GM12873 (cell line): ENCODE measurements around the gene RAB33B.

ENCODE experiments used
- CTCF ChIP-seq: IDR thresholded peaks from 2 replicates; pipeline ENCODE4 v1.5.1; 2012; ENCODE audit warnings: low read depth, mild to moderate bottlenecking, moderate library complexity, low read length, control low read depth; ENCODE audit not compliant: insufficient read depth; ENCODE audit errors: missing control alignments

Gene RAB33B

GRCh38 chr4:139469216-139469615 is 15.3 kb downstream of the RAB33B start:
- TF ChIP-seq CTCF, result no peak

DNA sequence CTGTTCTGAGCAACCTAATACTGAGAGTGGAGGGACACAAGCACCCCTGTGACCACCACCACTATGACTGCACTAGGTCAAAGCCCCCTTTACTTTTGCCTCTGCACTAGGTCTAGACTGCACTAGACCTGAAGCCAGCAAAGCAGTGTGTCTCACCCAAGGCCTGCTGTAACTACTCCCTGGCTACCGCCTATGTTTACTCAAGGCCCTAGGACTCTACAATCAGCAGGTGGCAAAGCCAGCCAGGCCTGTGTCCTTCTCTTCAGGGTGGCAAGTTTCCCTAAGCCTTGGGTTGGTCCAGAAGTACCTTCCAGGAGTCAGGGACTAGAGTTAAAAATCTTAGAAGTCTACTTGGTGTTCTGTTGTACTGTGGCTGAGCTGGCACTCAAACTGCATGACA is 15.9 kb downstream of the RAB33B start:
- TF ChIP-seq CTCF, result no peak

DNA sequence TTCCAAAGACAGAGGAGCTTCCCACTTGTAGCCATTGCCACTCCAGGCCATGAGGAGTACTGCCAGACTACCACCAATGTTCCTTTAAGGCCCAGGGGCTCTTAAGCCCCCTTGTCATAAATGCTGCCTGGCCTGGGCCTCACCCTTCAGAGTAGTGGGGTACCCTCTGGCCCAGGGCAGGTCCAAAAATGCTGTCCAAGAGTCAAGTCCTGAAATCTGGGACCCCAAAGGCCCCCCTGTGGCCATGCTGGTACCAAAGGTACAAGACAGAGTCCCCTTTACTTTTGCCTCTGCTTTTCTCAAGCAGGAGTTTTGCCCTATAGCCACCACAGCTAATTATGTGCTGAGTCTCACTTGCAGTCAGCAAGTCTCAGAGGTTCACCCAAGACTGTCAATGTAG is 16.4 kb downstream of the RAB33B start:
- no peak for TF ChIP-seq CTCF

- TF ChIP-seq CTCF, result no peak
Observed at GRCh38 chr4:139470997-139471665, 17.2 kb downstream of the RAB33B start.

- no peak for TF ChIP-seq CTCF
Observed at GRCh38 chr4:139472852-139473251, 18.9 kb downstream of the RAB33B start.

DNA sequence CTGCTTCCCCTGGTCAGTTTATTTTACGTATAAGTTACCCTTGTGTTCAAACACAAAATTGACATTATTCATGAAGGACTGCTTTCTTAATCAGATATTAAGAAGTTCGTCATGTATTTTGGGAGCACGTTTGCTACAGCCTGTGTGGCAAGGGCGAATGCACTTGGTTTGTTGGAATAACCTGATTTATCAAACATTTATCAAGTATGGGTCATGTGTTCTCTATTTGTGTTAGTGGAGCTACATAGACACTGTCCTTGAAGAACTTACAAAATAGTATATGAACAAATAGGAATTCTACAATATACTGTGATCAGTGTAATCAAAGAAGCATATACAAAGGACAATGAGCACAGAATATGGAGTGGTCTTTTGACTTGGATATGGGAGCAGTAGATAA is 22.4 kb downstream of the RAB33B start:
- no peak for TF ChIP-seq CTCF

- no peak for TF ChIP-seq CTCF
Observed at GRCh38 chr4:139481465-139481864, 27.5 kb downstream of the RAB33B start.
